Thoracic aorta (tissue), 2 donors: ENCODE results near the gene ATF5. TPM values are rescaled to one million over a fixed set of nuclear protein-coding genes. Genes with fewer than 3 reads are reported as not detected.

ENCODE experiments used
- ATAC-seq: fragments of 150-250 bp; one replicate; pipeline ENCODE4 v1.8.0; 2017; ENCODE audit warnings: low read depth; ENCODE audit not compliant: insufficient number of reproducible peaks, low FRiP score
- DNase-seq: peaks from one replicate; pipeline ENCODE4 v3.0.0-alpha.2; 2020; ENCODE audit warnings: low spot score
- H3K27ac ChIP-seq, 2 donors: fragments of 200-600 bp; sonication (generic); 1 replicate in 1 of 2; 2 replicates in 1 of 2; pipeline ENCODE4 v1.5.1; 2016; ENCODE audit warnings: mild to moderate bottlenecking in 2 of 2, moderate library complexity in 2 of 2
- H3K27me3 ChIP-seq: fragments of 200-600 bp; sonication (generic); replicated peaks from 2 replicates; pipeline ENCODE4 v1.6.0; 2016; ENCODE audit warnings: mild to moderate bottlenecking; ENCODE audit not compliant: insufficient read depth
- H3K36me3 ChIP-seq: fragments of 200-600 bp; sonication (generic); one replicate; pipeline ENCODE4 v1.5.1; 2016
- H3K4me1 ChIP-seq, 2 donors: fragments of 200-600 bp; sonication (generic); 1 replicate in 1 of 2; 2 replicates in 1 of 2; pipeline versions ENCODE4 v1.5.1 to v1.6.0; 2016; ENCODE audit warnings: low read depth in 2 of 2, mild to moderate bottlenecking in 1 of 2; ENCODE audit not compliant: control insufficient read depth in 1 of 2
- H3K4me3 ChIP-seq: fragments of 200-600 bp; sonication (generic); 2 replicates; pipeline ENCODE4 v1.5.1; 2016; ENCODE audit warnings: mild to moderate bottlenecking
- H3K9me3 ChIP-seq: fragments of 200-600 bp; sonication (generic); 2 replicates; pipeline ENCODE4 v1.5.1; 2016
- total RNA-seq, 2 donors: library from RNA; depleted of rRNA; stranded (reverse); fragments of >200 nt; gene quantifications; one replicate each; pipeline versions ENCODE4 v1.1.0 to v1.2.3, GENCODE V29; 2016
- TF ChIP-seq, protein P1 (sequence below): fragments of 200-600 bp; sonication (generic); IDR thresholded peaks from one replicate; pipeline ENCODE4 v1.5.1; 2019; ENCODE audit warnings: antibody characterized with exemption

Gene ATF5
- total RNA-seq, 2 donors from 2014 or later: 8.4 to 9.8 TPM

DNA sequence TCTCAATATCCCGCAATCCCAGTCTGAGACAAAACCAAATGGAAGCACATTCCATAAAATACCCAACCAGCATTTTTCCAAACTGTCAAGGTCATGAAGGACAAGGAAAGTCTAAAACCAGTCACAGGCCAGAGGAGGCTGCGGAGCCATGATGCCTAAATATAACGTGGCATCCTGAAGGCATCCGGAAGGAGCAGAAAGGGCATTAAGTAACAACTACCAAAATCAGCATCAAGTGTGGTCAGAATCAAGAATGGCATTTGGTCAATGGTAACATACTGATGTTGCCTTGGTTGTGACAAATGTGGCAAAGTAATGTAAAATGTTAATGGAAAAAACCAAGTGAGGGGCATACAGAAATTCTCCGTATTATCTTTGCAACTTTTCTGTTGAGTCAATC, 3.5 kb upstream of the ATF5 start:
- ATAC-seq (no peak), DNase-seq (no peak)
- no peak overlapping the region for H3K27ac ChIP-seq
- TF ChIP-seq, protein P1, sequence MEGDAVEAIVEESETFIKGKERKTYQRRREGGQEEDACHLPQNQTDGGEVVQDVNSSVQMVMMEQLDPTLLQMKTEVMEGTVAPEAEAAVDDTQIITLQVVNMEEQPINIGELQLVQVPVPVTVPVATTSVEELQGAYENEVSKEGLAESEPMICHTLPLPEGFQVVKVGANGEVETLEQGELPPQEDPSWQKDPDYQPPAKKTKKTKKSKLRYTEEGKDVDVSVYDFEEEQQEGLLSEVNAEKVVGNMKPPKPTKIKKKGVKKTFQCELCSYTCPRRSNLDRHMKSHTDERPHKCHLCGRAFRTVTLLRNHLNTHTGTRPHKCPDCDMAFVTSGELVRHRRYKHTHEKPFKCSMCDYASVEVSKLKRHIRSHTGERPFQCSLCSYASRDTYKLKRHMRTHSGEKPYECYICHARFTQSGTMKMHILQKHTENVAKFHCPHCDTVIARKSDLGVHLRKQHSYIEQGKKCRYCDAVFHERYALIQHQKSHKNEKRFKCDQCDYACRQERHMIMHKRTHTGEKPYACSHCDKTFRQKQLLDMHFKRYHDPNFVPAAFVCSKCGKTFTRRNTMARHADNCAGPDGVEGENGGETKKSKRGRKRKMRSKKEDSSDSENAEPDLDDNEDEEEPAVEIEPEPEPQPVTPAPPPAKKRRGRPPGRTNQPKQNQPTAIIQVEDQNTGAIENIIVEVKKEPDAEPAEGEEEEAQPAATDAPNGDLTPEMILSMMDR: no peak
- H3K4me3 ChIP-seq: no peak overlapping the region
- peaks cover 10 to 25% of the 10 kb centered on the region in 2 donors for H3K4me1 ChIP-seq
- no peaks in the 10 kb centered on the region for H3K9me3 ChIP-seq
- peaks cover 16% of the 10 kb centered on the region for H3K36me3 ChIP-seq
- no peaks in the 10 kb centered on the region for H3K27me3 ChIP-seq

DNA sequence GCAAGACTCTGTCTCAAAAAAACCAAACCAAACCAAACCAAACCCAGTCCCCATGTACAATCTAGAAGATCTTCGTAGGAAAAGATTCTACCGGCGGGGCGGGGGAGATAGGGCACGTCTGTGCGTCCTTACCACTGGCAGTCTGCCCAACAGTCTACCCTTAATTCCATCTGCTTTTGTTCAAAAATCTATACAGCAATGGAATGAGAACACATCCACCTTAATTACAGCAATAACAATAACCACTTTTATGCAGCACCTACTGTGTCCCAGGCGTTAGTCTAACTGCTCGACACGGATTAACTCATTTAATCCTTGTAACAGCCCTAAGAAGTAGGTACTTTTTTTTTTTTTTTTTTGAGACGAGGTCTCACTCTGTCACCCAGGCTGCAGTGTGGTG, 2.5 kb upstream of the ATF5 start:
- Histone ChIP-seq H3K9me3 (no peaks in the 10 kb centered on the region), H3K4me1 (peaks cover 10 to 25% of the 10 kb centered on the region in 2 donors), H3K27me3 (no peaks in the 10 kb centered on the region), H3K27ac (no peak overlapping the region), H3K4me3 (no peak overlapping the region), H3K36me3 (peaks cover 13% of the 10 kb centered on the region)
- TF ChIP-seq, protein P1: no peak
- ATAC-seq: no peak
- no peak for DNase-seq

GRCh38 chr19:49927526-49928264, 1.3 kb upstream of the ATF5 start:
- no peaks in the 10 kb centered on the region for H3K9me3 ChIP-seq
- H3K4me1 ChIP-seq: peaks cover 10 to 25% of the 10 kb centered on the region in 2 donors
- H3K27me3 ChIP-seq: no peaks in the 10 kb centered on the region
- H3K36me3 ChIP-seq: peaks cover 13% of the 10 kb centered on the region
- no peak overlapping the region for H3K4me3 ChIP-seq
- DNase-seq (no peak), ATAC-seq (no peak)
- H3K27ac ChIP-seq: no peak overlapping the region
- TF ChIP-seq, protein P1: no peak

GRCh38 chr19:49929611-49930482, 842 bp downstream of the ATF5 start:
- peak overlapping the region; percentile 95 for H3K4me3 ChIP-seq
- H3K4me1 ChIP-seq: peaks cover 10 to 25% of the 10 kb centered on the region in 2 donors
- DNase-seq (peak; percentile 84), ATAC-seq (peak; percentile 88)
- peak overlapping the region; percentile 82 to 91 for H3K27ac ChIP-seq
- TF ChIP-seq, protein P1: no peak
- H3K36me3 ChIP-seq: peaks cover 9% of the 10 kb centered on the region
- no peaks in the 10 kb centered on the region for H3K9me3 ChIP-seq
- no peaks in the 10 kb centered on the region for H3K27me3 ChIP-seq

DNA sequence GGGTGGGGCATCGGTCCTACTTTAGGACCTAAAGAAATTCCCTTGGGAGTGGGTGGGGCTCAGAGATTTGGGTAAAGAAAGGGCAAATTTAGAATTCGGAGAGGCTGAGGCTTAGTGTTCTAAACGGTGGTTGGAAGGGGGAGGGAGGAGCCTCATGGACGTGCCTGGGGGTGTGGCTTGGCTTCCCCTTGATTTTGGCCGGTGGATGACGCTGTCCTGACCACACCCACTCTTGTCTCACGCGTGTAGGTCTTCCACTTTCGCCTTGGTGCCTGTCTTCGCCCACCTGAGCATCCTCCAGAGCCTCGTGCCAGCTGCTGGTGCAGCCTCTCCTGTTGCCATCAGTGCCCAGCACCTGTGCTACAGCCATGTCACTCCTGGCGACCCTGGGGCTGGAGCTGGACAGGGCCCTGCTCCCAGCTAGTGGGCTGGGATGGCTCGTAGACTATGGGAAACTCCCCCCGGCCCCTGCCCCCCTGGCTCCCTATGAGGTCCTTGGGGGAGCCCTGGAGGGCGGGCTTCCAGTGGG, 1.5 kb downstream of the ATF5 start:
- ATAC-seq: no peak
- Histone ChIP-seq H3K9me3 (no peaks in the 10 kb centered on the region), H3K4me1 (peaks cover 10 to 25% of the 10 kb centered on the region in 2 donors), H3K4me3 (peak overlapping the region; percentile 95), H3K27me3 (no peaks in the 10 kb centered on the region), H3K27ac (peak overlapping the region; percentile 82 to 91), H3K36me3 (peaks cover 7% of the 10 kb centered on the region)
- TF ChIP-seq, protein P1: no peak
- DNase-seq: no peak
